K562 (cell line): ENCODE results near the gene UBXN11.

Source experiments
- CEBPB ChIP-seq: fragments of 450-650 bp; IDR thresholded peaks from 2 replicates; pipeline ENCODE4 v1.6.1; 2016; ENCODE audit warnings: missing genetic modification characterization, missing compliant biosample characterization
- CSDE1 ChIP-seq, 2 experiments: fragments of 450-650 bp; IDR thresholded peaks; 2 replicates each; pipeline ENCODE4 v1.6.1; 2016; ENCODE audit warnings: mild to moderate bottlenecking in 1 of 2
- JUND ChIP-seq, 2 experiments: IDR thresholded peaks; 2 replicates in 1 of 2; 3 replicates in 1 of 2; pipeline ENCODE4 v1.6.1; 2011; ENCODE audit warnings: borderline replicate concordance in 2 of 2, low read depth in 2 of 2, low read length in 2 of 2, improper control_type of control experiment in 1 of 2, missing biosample characterization in 1 of 2, missing genetic modification characterization in 1 of 2, missing genetic modification reagents in 1 of 2
- NCOA2 ChIP-seq, 2 experiments: fragments of 450-650 bp; IDR thresholded peaks; 2 replicates each; pipeline ENCODE4 v1.6.1; 2018; ENCODE audit warnings: mild to moderate bottlenecking in 2 of 2, moderate library complexity in 1 of 2; ENCODE audit not compliant: partially characterized antibody in 2 of 2
- SAFB2 ChIP-seq: fragments of 200-400 bp; formaldehyde crosslinking; IDR thresholded peaks from 2 replicates; pipeline ENCODE4 v1.6.1; 2018; ENCODE audit warnings: borderline replicate concordance, low read length, low read depth, moderate library complexity; ENCODE audit not compliant: severe bottlenecking
- TBP ChIP-seq: optimal IDR thresholded peaks from 2 replicates; pipeline ENCODE3; 2011; ENCODE audit warnings: low read depth, low read length, improper control_type of control experiment
- ZNF384 ChIP-seq: IDR thresholded peaks from 2 replicates; pipeline ENCODE4 v1.6.1; 2012; ENCODE audit warnings: low read depth, low read length, improper control_type of control experiment
- ZNF785 ChIP-seq: fragments of 250-450 bp; sonication (Bioruptor Pico); IDR thresholded peaks from 2 replicates; pipeline ENCODE4 v1.4.0; 2020; ENCODE audit warnings: mild to moderate bottlenecking
- TF ChIP-seq, protein P1 (sequence below), 3 experiments: IDR thresholded peaks in 2 of 3; conservative IDR thresholded peaks in 1 of 3; 2 replicates each; pipeline ENCODE4 v1.5.1; 2011 to 2012; ENCODE audit warnings: low read length in 3 of 3, mild to moderate bottlenecking in 3 of 3, control low read depth in 2 of 3, improper control_type of control experiment in 1 of 3, inconsistent platforms in 1 of 3, low read depth in 1 of 3, mixed read lengths in 1 of 3, moderate library complexity in 1 of 3; ENCODE audit not compliant: insufficient read depth in 2 of 3
- TF ChIP-seq, protein P2 (sequence below): fragments of 250-450 bp; sonication (Bioruptor Pico); IDR thresholded peaks from 2 replicates; pipeline ENCODE4 v1.8.0; 2022; ENCODE audit warnings: inconsistent platforms, mild to moderate bottlenecking, moderate library complexity, borderline replicate concordance

DNA sequence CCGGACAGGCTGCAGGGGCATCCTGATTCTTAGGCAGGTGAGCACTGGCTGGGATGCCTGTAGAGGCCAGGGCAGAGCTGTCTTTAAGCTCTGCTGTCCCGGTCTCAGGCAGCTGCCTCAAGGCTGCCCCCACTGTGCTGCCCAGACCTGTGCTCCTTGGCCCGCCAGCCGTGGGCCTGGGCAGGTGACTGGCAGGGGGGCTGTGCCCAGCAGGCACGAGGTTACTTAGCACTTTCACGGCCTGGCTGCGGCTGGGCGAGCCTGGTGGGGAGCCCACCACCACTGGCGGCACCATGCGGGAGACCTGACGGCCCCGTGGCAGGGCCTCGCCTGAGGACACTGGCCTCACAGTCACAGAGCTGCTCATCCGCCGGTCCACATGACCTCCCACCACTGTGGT, 39.3 kb upstream of the UBXN11 start:
- TF ChIP-seq ZNF785 (no peak), SAFB2 (no peak), JUND (IDR thresholded peaks at IDR 0.05; ENCODE audit: borderline replicate concordance, low read depth, low read length) (no peak), JUND (tag; IDR thresholded peaks at IDR 0.05; ENCODE audit: borderline replicate concordance, low read depth, low read length) (no peak), ZNF384 (no peak), NCOA2 (IDR thresholded peaks at IDR 0.05; ENCODE audit: partially characterized antibody in 2 of 2) (no peak), TBP (no peak), CEBPB (tag) (no peak), CSDE1 (IDR thresholded peaks at IDR 0.05) (no peak)
- TF ChIP-seq, protein P1, sequence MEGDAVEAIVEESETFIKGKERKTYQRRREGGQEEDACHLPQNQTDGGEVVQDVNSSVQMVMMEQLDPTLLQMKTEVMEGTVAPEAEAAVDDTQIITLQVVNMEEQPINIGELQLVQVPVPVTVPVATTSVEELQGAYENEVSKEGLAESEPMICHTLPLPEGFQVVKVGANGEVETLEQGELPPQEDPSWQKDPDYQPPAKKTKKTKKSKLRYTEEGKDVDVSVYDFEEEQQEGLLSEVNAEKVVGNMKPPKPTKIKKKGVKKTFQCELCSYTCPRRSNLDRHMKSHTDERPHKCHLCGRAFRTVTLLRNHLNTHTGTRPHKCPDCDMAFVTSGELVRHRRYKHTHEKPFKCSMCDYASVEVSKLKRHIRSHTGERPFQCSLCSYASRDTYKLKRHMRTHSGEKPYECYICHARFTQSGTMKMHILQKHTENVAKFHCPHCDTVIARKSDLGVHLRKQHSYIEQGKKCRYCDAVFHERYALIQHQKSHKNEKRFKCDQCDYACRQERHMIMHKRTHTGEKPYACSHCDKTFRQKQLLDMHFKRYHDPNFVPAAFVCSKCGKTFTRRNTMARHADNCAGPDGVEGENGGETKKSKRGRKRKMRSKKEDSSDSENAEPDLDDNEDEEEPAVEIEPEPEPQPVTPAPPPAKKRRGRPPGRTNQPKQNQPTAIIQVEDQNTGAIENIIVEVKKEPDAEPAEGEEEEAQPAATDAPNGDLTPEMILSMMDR (IDR thresholded peaks at IDR 0.05 in 2 of 3, conservative IDR thresholded peaks at IDR 0.05 in 1 of 3; ENCODE audit: insufficient read depth in 2 of 3, low read depth in 1 of 3, low read length in 3 of 3) = no peak
- TF ChIP-seq, protein P2, sequence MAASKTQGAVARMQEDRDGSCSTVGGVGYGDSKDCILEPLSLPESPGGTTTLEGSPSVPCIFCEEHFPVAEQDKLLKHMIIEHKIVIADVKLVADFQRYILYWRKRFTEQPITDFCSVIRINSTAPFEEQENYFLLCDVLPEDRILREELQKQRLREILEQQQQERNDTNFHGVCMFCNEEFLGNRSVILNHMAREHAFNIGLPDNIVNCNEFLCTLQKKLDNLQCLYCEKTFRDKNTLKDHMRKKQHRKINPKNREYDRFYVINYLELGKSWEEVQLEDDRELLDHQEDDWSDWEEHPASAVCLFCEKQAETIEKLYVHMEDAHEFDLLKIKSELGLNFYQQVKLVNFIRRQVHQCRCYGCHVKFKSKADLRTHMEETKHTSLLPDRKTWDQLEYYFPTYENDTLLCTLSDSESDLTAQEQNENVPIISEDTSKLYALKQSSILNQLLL = no peak
